AG08395 (cell line): Measurements from ENCODE around the gene CCT7.

ENCODE experiments used
- DNase-seq: peaks from one replicate; pipeline ENCODE4 v3.0.0; 2012; ENCODE audit warnings: mixed read lengths, low spot score

The CCT7 gene

GRCh38 chr2:73294239-73294638 is 60.1 kb downstream of the CCT7 start:
- DNase-seq = no peak

- DNase-seq = no peak
These were observed 61.8 kb downstream of the CCT7 start for GRCh38 chr2:73295751-73296400.

- DNase-seq = no peak
These were observed 63.0 kb downstream of the CCT7 start for GRCh38 chr2:73297151-73297559.

GRCh38 chr2:73297586-73297985 is 63.5 kb downstream of the CCT7 start:
- DNase-seq = no peak

GRCh38 chr2:73300926-73301325 is 66.8 kb downstream of the CCT7 start:
- no peak for DNase-seq

- no peak for DNase-seq
These were observed 67.5 kb downstream of the CCT7 start for GRCh38 chr2:73301636-73302035.
